HCT116 (cell line): Measurements from ENCODE around the gene FAM53A. TPM values are rescaled to one million over a fixed set of nuclear protein-coding genes. Genes with fewer than 3 reads are reported as not detected.
A peak's percentile ranks its signal among the peaks of the same experiment; 100 is the strongest.

Experiments
- ATAC-seq: fragments of 200-7000 bp; cut with Tn5 transposase; 2 replicates; pipeline ENCODE4 v1.9.1; 2020; ENCODE audit warnings: mild to moderate bottlenecking, moderate library complexity
- BruUV-seq: library from RNA; stranded (reverse); fragments of 400-500 nt; replicated peaks from 2 replicates; lab custom pipeline; 2021; lab: Mats Ljungman, UMichigan
- CTCF ChIA-PET: fragments of 300-600 bp; sonication (Branson Sonifier 250); formaldehyde crosslinking; loops from one replicate; lab custom pipeline; 2021; ENCODE audit warnings: antibody characterized with exemption; lab: Charles Lee
- POLR2A ChIA-PET: fragments of 300-600, 350-600 bp; sonication (Branson Sonifier 250); formaldehyde crosslinking; loops from one replicate; lab custom pipeline; 2021; ENCODE audit warnings: antibody characterized with exemption; lab: Charles Lee
- RAD21 ChIA-PET, 2 experiments: fragments of 300-600 bp; sonication (Branson Sonifier 250); formaldehyde crosslinking; loops; one replicate each; lab custom pipeline; 2023; ENCODE audit warnings: low total read pairs in 2 of 2; ENCODE audit not compliant: uncharacterized antibody in 2 of 2, unreplicated experiment in 2 of 2, low non-redundant PET in 1 of 2; lab: Charles Lee
- DNase-seq: peaks from one replicate; pipeline ENCODE4 v3.0.0-alpha.2; 2010; ENCODE audit warnings: low read depth, low spot score
- H2AFZ ChIP-seq: fragments of 200-600 bp; shearing (Covaris generic), sonication (generic); 2 replicates; pipeline ENCODE4 v1.6.1; 2017; ENCODE audit warnings: low read depth, mixed run types, mixed read lengths, antibody characterized with exemption, low read length; ENCODE audit not compliant: poor library complexity, severe bottlenecking
- H3K27ac ChIP-seq: 2 replicates; pipeline ENCODE4 v1.5.1; 2012; ENCODE audit warnings: low read depth, low read length
- H3K27me3 ChIP-seq: fragments of 200-600 bp; sonication (generic); 2 replicates; pipeline ENCODE4 v1.6.1; 2016; ENCODE audit warnings: mixed run types, low read length, mixed read lengths; ENCODE audit not compliant: insufficient read depth
- H3K36me3 ChIP-seq, 2 experiments: fragments of 200-500 bp in 1 of 2; fragments of 200-600 bp in 1 of 2; sonication (Bioruptor generic) in 1 of 2; sonication (generic) in 1 of 2; 2 replicates each; pipeline versions ENCODE4 v1.5.1 to v1.6.1; 2014 to 2016; ENCODE audit warnings: low read length in 2 of 2, inconsistent platforms in 1 of 2, mixed read lengths in 1 of 2, mixed run types in 1 of 2; ENCODE audit not compliant: insufficient read depth in 2 of 2, control insufficient read depth in 1 of 2
- H3K4me1 ChIP-seq, 2 experiments: fragments of 200-600 bp in 1 of 2; sonication (generic) in 1 of 2; 2 replicates each; pipeline versions ENCODE4 v1.5.1 to v1.6.1; 2012 to 2017; ENCODE audit warnings: low read length in 2 of 2, inconsistent platforms in 1 of 2, mild to moderate bottlenecking in 1 of 2, mixed read lengths in 1 of 2, mixed run types in 1 of 2, moderate library complexity in 1 of 2; ENCODE audit not compliant: insufficient read depth in 2 of 2, control insufficient read depth in 1 of 2
- H3K4me2 ChIP-seq: fragments of 200-600 bp; sonication (generic); 2 replicates; pipeline ENCODE4 v1.6.1; 2017; ENCODE audit warnings: mixed run types, low read length, mixed read lengths
- H3K4me3 ChIP-seq, 2 experiments: fragments of 200-600 bp in 1 of 2; sonication (generic) in 1 of 2; replicated peaks in 1 of 2; 2 replicates each; pipeline ENCODE4 v1.5.1; 2011 to 2016; ENCODE audit warnings: low read length in 2 of 2, control low read depth in 1 of 2, low read depth in 1 of 2, mild to moderate bottlenecking in 1 of 2, mixed read lengths in 1 of 2, mixed run types in 1 of 2
- H3K79me2 ChIP-seq: fragments of 200-600 bp; sonication (generic); 2 replicates; pipeline ENCODE4 v1.6.1; 2017; ENCODE audit warnings: mild to moderate bottlenecking, mixed run types, low read length, moderate library complexity, mixed read lengths; ENCODE audit not compliant: insufficient read depth
- H3K9ac ChIP-seq: fragments of 200-600 bp; sonication (generic); 2 replicates; pipeline ENCODE4 v1.6.1; 2016; ENCODE audit warnings: low read length, mixed read lengths
- H3K9me2 ChIP-seq: fragments of 200-600 bp; sonication (generic), shearing (Covaris generic); 2 replicates; pipeline ENCODE4 v1.6.1; 2017; ENCODE audit warnings: mixed run types, mild to moderate bottlenecking, moderate library complexity; ENCODE audit not compliant: insufficient read depth
- H3K9me3 ChIP-seq, 2 experiments: fragments of 200-500 bp in 1 of 2; fragments of 200-600 bp in 1 of 2; sonication (Bioruptor generic) in 1 of 2; sonication (generic) in 1 of 2; 2 replicates each; pipeline ENCODE4 v1.6.1; 2014 to 2017; ENCODE audit warnings: low read length in 2 of 2, mixed read lengths in 2 of 2, inconsistent platforms in 1 of 2, low read depth in 1 of 2, mild to moderate bottlenecking in 1 of 2, mixed run types in 1 of 2, moderate library complexity in 1 of 2; ENCODE audit not compliant: control insufficient read depth in 1 of 2, insufficient read depth in 1 of 2
- H4K20me1 ChIP-seq: fragments of 200-600 bp; sonication (generic), shearing (Covaris generic); 2 replicates; pipeline ENCODE4 v1.6.1; 2017; ENCODE audit warnings: mixed run types, mild to moderate bottlenecking, moderate library complexity; ENCODE audit not compliant: insufficient read depth
- CBX3 ChIP-seq: IDR thresholded peaks from 2 replicates; pipeline ENCODE4 v1.6.1; 2012; ENCODE audit warnings: low read depth
- EGR1 ChIP-seq: IDR thresholded peaks from 2 replicates; pipeline ENCODE4 v1.6.1; 2012; ENCODE audit warnings: low read depth
- ELF1 ChIP-seq: IDR thresholded peaks from 2 replicates; pipeline ENCODE4 v1.6.1; 2012; ENCODE audit warnings: low read depth, borderline replicate concordance
- FOSL1 ChIP-seq: IDR thresholded peaks from 2 replicates; pipeline ENCODE4 v1.6.1; 2012; ENCODE audit warnings: low read depth
- JUND ChIP-seq: IDR thresholded peaks from 2 replicates; pipeline ENCODE4 v1.6.1; 2012
- POLR2A ChIP-seq: IDR thresholded peaks from 2 replicates; pipeline ENCODE4 v1.7.0; 2011; ENCODE audit warnings: borderline replicate concordance; ENCODE audit not compliant: insufficient read depth, insufficient read length; ENCODE audit errors: extremely low read depth
- POLR2AphosphoS5 ChIP-seq: IDR thresholded peaks from 2 replicates; pipeline ENCODE4 v1.6.1; 2011; ENCODE audit warnings: mild to moderate bottlenecking, low read depth, low read length, moderate library complexity
- RAD21 ChIP-seq: IDR thresholded peaks from 2 replicates; pipeline ENCODE4 v1.6.1; 2012; ENCODE audit warnings: low read depth, mild to moderate bottlenecking
- SRF ChIP-seq: IDR thresholded peaks from 2 replicates; pipeline ENCODE4 v1.6.1; 2012; ENCODE audit warnings: low read depth
- TCF7L2 ChIP-seq: IDR thresholded peaks from 2 replicates; pipeline ENCODE4 v1.7.0; 2011; ENCODE audit warnings: borderline replicate concordance, inconsistent platforms; ENCODE audit not compliant: insufficient read depth, insufficient read length; ENCODE audit errors: extremely low read depth
- YY1 ChIP-seq: IDR thresholded peaks from 2 replicates; pipeline ENCODE4 v1.6.1; 2011; ENCODE audit warnings: low read length, low read depth, moderate library complexity, mild to moderate bottlenecking; ENCODE audit not compliant: insufficient replicate concordance; ENCODE audit errors: extremely low read depth
- ZFX ChIP-seq: fragments of 450-650 bp; IDR thresholded peaks from 2 replicates; pipeline ENCODE4 v1.6.1; 2017
- ZNF274 ChIP-seq: fragments of 200-500 bp; sonication (Bioruptor generic); IDR thresholded peaks from 2 replicates; pipeline ENCODE4 v1.6.1; 2014; ENCODE audit warnings: mild to moderate bottlenecking, low read depth, low read length, inconsistent platforms
- intact Hi-C: fragments of 100-400 bp; cut with micrococcal nuclease; formaldehyde crosslinking; loops from 2 replicates; pipeline ENCODE4 v1.10.0; 2022
- total RNA-seq: library from RNA; stranded (reverse); gene quantifications from one replicate; pipeline ENCODE4 v1.2.1, GENCODE V29; 2021; ENCODE audit not compliant: unreplicated experiment
- TF ChIP-seq, protein P1 (sequence below), 3 experiments: fragments of 200-600 bp in 1 of 3; sonication (generic) in 1 of 3; IDR thresholded peaks in 2 of 3; conservative IDR thresholded peaks in 1 of 3; 2 replicates each; pipeline ENCODE4 v1.5.1; 2012 to 2017; ENCODE audit warnings: low read depth in 2 of 3, low read length in 2 of 3, antibody characterized with exemption in 1 of 3, borderline replicate concordance in 1 of 3, control low read depth in 1 of 3, mild to moderate bottlenecking in 1 of 3, mixed read lengths in 1 of 3, mixed run types in 1 of 3, moderate library complexity in 1 of 3; ENCODE audit not compliant: insufficient read depth in 1 of 3
- TF ChIP-seq, protein P2 (sequence below): IDR thresholded peaks from 2 replicates; pipeline ENCODE4 v1.6.1; 2012
- TF ChIP-seq, protein P3 (sequence below): IDR thresholded peaks from 2 replicates; pipeline ENCODE4 v1.6.1; 2012

The FAM53A gene
- total RNA-seq, 1 experiment from 2014 or later = 1.1 TPM

DNA sequence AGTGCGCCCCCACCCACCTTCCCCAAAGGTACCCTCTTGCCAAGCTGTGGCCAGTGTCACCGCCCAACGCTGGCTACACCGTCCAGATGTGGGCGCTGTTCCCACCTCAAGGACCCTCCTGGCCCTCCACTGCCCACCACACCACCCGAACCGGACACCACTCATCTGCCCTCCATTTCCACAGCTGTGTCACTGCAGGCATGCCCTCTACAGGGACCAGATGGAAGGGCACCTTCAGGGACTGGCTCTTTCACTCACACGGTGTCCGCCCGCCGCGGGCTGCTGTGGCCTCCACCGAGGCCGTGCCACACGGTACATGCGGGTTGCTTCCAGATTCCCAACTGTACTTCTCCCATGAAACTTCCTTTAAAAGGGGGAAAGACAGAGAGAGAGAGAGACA is 87.7 kb downstream of the FAM53A start:
- Histone ChIP-seq H3K9me2 (no peaks in the 10 kb centered on the region), H3K27ac (no peak overlapping the region), H3K36me3 (no peaks in the 10 kb centered on the region), H2AFZ (no peak overlapping the region), H3K4me1 (no peaks in the 10 kb centered on the region), H3K79me2 (no peaks in the 10 kb centered on the region), H3K4me2 (no peak overlapping the region), H3K9me3 (peaks cover 0 to 3% of the 10 kb centered on the region in 2 experiments; a peak in 2 of 4 replicates), H4K20me1 (no peaks in the 10 kb centered on the region), H3K9ac (no peak overlapping the region), H3K4me3 (no peak overlapping the region), H3K27me3 (no peaks in the 10 kb centered on the region)
- BruUV-seq = no TSS peak
- CTCF ChIA-PET = no interaction called here
- POLR2A ChIA-PET = no interaction called here
- intact Hi-C loops = no loop called here
- RAD21 ChIA-PET = no interaction called here
- TF ChIP-seq, protein P1, sequence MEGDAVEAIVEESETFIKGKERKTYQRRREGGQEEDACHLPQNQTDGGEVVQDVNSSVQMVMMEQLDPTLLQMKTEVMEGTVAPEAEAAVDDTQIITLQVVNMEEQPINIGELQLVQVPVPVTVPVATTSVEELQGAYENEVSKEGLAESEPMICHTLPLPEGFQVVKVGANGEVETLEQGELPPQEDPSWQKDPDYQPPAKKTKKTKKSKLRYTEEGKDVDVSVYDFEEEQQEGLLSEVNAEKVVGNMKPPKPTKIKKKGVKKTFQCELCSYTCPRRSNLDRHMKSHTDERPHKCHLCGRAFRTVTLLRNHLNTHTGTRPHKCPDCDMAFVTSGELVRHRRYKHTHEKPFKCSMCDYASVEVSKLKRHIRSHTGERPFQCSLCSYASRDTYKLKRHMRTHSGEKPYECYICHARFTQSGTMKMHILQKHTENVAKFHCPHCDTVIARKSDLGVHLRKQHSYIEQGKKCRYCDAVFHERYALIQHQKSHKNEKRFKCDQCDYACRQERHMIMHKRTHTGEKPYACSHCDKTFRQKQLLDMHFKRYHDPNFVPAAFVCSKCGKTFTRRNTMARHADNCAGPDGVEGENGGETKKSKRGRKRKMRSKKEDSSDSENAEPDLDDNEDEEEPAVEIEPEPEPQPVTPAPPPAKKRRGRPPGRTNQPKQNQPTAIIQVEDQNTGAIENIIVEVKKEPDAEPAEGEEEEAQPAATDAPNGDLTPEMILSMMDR (IDR thresholded peaks at IDR 0.05 in 2 of 3, conservative IDR thresholded peaks at IDR 0.05 in 1 of 3; ENCODE audit: borderline replicate concordance in 1 of 3, insufficient read depth in 1 of 3, low read depth in 2 of 3, low read length in 2 of 3) = 0 out of 6 replicates have a peak, but pooled peaks of 2 of the 3 experiments have one; percentile 7 to 14
- TF ChIP-seq ELF1 (no peak), POLR2A (no peak)
- no peak for DNase-seq
- peak; percentile 49 for ATAC-seq

- H3K79me2 ChIP-seq = no peaks in the 10 kb centered on the region
- POLR2A ChIA-PET = no interaction called here
- intact Hi-C loops = no loop called here
- H3K4me3 ChIP-seq = no peak overlapping the region
- H2AFZ ChIP-seq = no peak overlapping the region
- no peak overlapping the region for H3K9ac ChIP-seq
- no peak for ATAC-seq
- TF ChIP-seq JUND (no peak), ZFX (no peak), ZNF274 (no peak), TCF7L2 (no peak), SRF (no peak), RAD21 (no peak), POLR2AphosphoS5 (no peak), YY1 (no peak), CBX3 (no peak), ELF1 (no peak), FOSL1 (no peak), EGR1 (no peak)
- TF ChIP-seq, protein P2, sequence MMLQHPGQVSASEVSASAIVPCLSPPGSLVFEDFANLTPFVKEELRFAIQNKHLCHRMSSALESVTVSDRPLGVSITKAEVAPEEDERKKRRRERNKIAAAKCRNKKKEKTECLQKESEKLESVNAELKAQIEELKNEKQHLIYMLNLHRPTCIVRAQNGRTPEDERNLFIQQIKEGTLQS = no peak
- TF ChIP-seq, protein P3, sequence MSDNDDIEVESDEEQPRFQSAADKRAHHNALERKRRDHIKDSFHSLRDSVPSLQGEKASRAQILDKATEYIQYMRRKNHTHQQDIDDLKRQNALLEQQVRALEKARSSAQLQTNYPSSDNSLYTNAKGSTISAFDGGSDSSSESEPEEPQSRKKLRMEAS = no peak
- H3K36me3 ChIP-seq = no peaks in the 10 kb centered on the region
- no peaks in the 10 kb centered on the region for H4K20me1 ChIP-seq
- H3K27me3 ChIP-seq = no peaks in the 10 kb centered on the region
- no peaks in the 10 kb centered on the region for H3K9me2 ChIP-seq
- H3K9me3 ChIP-seq = peaks cover 0 to 8% of the 10 kb centered on the region in 2 experiments; a peak in 2 of 4 replicates
- H3K4me2 ChIP-seq = no peak overlapping the region
- no peak overlapping the region for H3K27ac ChIP-seq
- DNase-seq = no peak
- CTCF ChIA-PET = no interaction called here
- RAD21 ChIA-PET = no interaction called here
- no TSS peak for BruUV-seq
- no peaks in the 10 kb centered on the region for H3K4me1 ChIP-seq
Measured at GRCh38 chr4:1595789-1596325, 88.3 kb downstream of the FAM53A start.
